Activated CD4-positive, alpha-beta T cell treated with anti-CD3 and anti-CD28 coated beads for 48 hours (primary cell): ENCODE data around the gene MSRB1.
"Not testable (repeated sequence)": the region's sequence is repeated elsewhere in the genome, so short reads cannot be mapped to it uniquely, and the experiment has no call there.

ENCODE experiments used
- DNase-seq: peaks from one replicate; pipeline ENCODE4 v3.0.0-alpha.2; 2020

The MSRB1 gene

GRCh38 chr16:1938316-1938715 lies 4.7 kb downstream of the MSRB1 start:
- DNase-seq = no peak

DNA sequence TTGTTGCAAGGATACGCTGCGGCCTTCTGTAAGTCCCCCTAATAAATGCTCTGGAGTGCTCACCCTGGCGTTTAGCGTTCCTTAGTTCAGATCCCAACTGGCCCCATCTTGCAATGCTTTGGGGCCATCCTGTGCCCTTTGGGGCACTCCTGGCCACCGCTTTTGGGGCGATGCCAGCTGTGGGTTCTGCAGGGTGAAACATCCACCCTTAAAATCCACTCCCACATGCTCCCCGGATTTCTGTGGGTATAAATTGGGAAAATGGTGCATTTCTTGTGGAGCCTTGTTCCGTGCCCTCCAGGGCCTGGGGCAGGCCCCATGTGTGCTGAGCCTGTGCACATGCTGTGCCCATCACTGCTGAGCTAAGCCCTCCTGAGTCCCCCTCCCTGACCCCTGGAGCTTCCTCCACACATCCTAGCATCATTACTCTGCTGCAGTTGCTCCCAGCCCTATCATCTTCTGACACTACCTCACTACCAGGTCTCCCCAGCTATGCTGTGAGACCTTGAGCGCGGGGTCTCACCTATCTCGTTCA lies 6.0 kb downstream of the MSRB1 start:
- DNase-seq = no peak

GRCh38 chr16:1933097-1933661 lies 9.8 kb downstream of the MSRB1 start:
- no peak for DNase-seq

- no peak for DNase-seq
These were observed 10.7 kb downstream of the MSRB1 start for GRCh38 chr16:1932050-1933028.

GRCh38 chr16:1930338-1930720 lies 12.7 kb downstream of the MSRB1 start:
- no peak for DNase-seq

- peak; percentile 95 for DNase-seq
These were observed 13.2 kb downstream of the MSRB1 start for GRCh38 chr16:1929578-1930337.

DNA sequence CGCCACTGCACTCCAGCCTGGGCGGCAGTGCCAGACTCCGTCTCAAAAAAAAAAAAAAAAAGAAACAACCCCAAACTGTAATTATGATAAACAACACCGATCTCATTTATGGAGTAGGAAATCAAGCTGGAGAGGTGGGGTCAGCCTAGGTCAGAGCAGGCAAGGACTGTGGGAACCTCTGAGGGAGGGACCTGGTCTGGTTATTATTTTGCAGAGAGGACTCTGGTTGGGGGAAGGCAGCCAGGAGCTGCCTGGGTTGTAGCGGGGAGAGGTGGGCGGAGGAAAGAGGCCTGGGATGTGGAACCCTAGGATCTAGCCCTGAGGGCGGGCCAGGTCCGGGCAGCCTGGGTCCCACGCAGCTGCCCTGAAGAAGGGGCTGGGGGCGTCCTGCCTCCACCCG lies 13.9 kb downstream of the MSRB1 start:
- peak; percentile 31 for DNase-seq

- no peak for DNase-seq
These were observed 16.7 kb downstream of the MSRB1 start for GRCh38 chr16:1926271-1926670.

GRCh38 chr16:1924095-1924494 lies 18.9 kb downstream of the MSRB1 start:
- DNase-seq = no peak

GRCh38 chr16:1923299-1924034 lies 19.5 kb downstream of the MSRB1 start:
- no peak for DNase-seq

- no peak for DNase-seq
These were observed 20.6 kb downstream of the MSRB1 start for GRCh38 chr16:1922357-1922756.

DNA sequence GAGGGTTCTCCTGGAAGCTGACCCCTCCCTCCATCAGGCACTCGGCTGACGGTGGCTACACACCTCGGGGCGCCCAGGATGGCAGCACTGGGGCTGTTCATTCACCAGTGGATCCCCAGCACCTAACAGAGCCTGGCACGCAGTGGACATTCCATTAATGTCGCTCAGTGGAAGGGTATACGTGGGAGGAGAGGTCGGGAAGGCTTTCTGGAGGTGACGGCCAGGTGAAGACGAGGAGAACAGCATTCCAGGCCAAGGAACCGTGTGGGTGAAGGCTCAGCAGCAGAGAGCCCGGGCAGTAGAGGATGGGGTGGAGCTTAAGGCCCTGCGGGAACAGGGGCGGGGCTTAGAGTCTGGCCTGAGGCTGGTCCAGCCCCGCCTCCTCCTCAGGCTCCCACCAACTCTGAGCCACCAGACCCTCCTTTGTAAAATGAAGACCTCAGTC lies 22.2 kb downstream of the MSRB1 start:
- DNase-seq = peak; percentile 40

- DNase-seq = not testable (repeated sequence)
These were observed 22.9 kb downstream of the MSRB1 start for GRCh38 chr16:1920122-1920521.

GRCh38 chr16:1919327-1919998 lies 23.5 kb downstream of the MSRB1 start:
- DNase-seq = no peak

DNA sequence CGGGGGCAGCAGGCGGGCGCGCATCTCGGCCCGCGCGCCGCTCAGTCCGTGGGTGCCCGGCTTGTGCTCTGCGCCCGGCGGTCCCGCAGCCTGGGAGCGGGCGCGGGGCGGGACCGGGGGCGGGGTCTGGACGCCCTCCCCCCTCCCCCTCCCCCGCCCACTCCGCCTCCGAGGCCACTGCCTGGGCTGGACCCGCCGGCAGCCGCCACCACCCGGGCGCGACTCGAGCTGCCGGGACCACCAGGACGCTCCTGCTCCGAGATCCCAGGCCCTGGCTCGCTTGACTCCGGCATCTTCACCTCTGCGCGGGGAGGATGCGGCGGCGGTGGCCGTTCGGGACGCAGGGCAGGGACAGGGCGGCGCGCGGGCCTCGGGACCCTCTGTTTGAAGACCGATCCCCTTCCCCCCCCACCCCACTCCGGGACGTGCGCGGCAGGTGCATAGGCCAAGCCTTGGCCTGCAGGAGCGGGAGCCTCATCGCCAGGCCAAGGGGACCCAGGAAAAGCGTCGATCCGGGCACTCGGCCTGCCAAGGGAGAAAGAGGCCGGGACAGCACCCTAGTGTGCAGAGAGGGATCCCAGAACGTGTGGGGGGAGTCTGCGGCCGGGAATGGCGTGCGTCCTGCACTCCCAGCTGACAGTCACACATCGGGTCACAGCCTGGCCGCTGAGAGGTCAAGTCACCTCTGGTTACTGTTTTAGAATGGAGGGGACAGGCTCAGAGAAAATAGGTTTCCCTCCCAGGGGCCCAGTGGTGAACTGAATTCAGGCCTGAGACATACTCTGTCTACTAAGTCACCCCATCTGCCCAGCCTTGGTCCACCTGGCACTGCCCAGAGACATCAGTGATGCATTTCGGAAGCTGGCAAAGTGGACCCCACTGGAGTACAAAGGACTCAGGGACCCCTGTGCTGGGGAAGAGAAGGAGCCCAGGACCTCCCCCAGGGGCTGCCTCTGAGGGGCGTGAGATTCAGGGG lies 24.4 kb downstream of the MSRB1 start, which contains the start of gene HS3ST6:
Gene HS3ST6, minus strand, starts transcription at position 65 of the 976 bp plus-strand sequence. CDS start 92 bp downstream, outside the sequence.
- DNase-seq = no peak

DNA sequence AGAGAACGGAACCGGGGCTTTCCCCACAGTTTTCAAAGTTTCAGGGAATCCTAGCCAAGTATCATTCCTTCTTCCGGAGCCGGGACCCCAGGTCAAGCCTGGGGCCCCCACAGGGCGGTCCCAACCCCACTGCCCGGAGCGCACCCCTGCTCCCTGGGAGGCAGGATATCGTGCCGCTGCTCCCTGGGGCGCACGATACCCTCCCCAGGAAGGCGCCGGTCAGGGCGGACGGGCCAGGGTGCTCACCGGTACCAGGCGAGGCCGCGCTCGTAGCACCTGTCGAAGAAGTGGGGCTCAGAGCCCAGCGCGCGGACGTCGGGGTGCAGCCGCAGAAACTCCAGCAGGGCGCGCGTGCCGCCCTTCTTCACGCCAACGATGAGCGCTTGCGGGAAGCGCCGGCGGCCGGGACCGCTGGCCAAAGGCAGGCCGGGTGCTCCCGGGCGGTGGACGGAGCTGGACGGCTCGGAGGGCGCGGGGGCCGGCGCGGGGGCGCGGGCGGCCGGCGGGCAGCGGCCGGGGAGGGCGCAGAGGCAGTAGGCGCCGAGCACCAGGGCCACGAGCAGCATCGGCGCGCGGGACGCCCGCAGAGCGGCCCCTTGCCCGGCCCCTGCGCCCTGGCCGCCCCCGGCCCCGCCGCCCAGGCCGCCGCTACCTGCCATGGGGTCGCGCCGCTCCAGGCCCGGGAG lies 25.2 kb downstream of the MSRB1 start:
- DNase-seq = no peak

GRCh38 chr16:1917056-1917664 lies 25.8 kb downstream of the MSRB1 start:
- no peak for DNase-seq

GRCh38 chr16:1916640-1916990 lies 26.4 kb downstream of the MSRB1 start:
- DNase-seq = no peak
